Measurements from ENCODE around the gene ZBTB33. TPM values are rescaled to one million over a fixed set of nuclear protein-coding genes. Genes with fewer than 3 reads are reported as not detected.

ZBTB33 gene
- total RNA-seq, 1 donor from 2014 or later: 13.4 TPM

Other genes starting within 250 kb of the ZBTB33 start
- not detected in 2 replicates for gene RHOXF2B, start 173.1 kb upstream of the ZBTB33 start, total RNA-seq
- gene RHOXF1, start 134.9 kb upstream of the ZBTB33 start, total RNA-seq: not detected in 2 replicates
- not detected in 2 replicates for gene RHOXF2, start 92.2 kb upstream of the ZBTB33 start, total RNA-seq
- gene TMEM255A, start 60.6 kb downstream of the ZBTB33 start, total RNA-seq: not detected in 2 replicates
- not detected in 2 replicates for gene ATP1B4, start 111.3 kb downstream of the ZBTB33 start, total RNA-seq
- gene LAMP2, start 218.5 kb downstream of the ZBTB33 start, total RNA-seq: 112 and 118 TPM in 2 replicates

Data from bronchial epithelial cell (primary cell).